Measurements from ENCODE around the gene CD74. TPM values are rescaled to one million over a fixed set of nuclear protein-coding genes. Genes with fewer than 3 reads are reported as not detected.

CD74 gene
- total RNA-seq, 1 donor from 2014 or later = 15.7 TPM

GRCh38 chr5:150357326-150358260 is 55.1 kb downstream of the CD74 start, which contains the start of gene TCOF1:
Gene TCOF1 (plus strand): TSS chr5:150357697. CDS start chr5:150357747, 50 bp downstream.
- Histone ChIP-seq H3K36me3 (ENCODE audit: insufficient read depth, low read length) (peaks cover 14% of the 10 kb centered on the region), H3K27me3 (ENCODE audit: insufficient read depth, low read length) (no peaks in the 10 kb centered on the region), H3K4me3 (ENCODE audit: insufficient read depth, low read depth, low read length) (peak within 1 kb of the TSS; percentile 81), H3K9ac (ENCODE audit: low read length) (peak within 1 kb of the TSS; percentile 88), H3K9me3 (ENCODE audit: insufficient read depth, low read depth, low read length) (no peaks in the 10 kb centered on the region), H2AFZ (ENCODE audit: low read depth, low read length) (peak within 1 kb of the TSS; percentile 87), H3K4me2 (ENCODE audit: low read length) (peak within 1 kb of the TSS; percentile 99), H4K20me1 (ENCODE audit: insufficient read depth, low read length) (peaks cover 18% of the 10 kb centered on the region), H3K4me1 (ENCODE audit: insufficient read depth, low read length) (peaks cover 5% of the 10 kb centered on the region), H3K79me2 (ENCODE audit: insufficient read depth, low read length) (peaks cover 37% of the 10 kb centered on the region), H3K27ac (ENCODE audit: low read depth, low read length) (peak within 1 kb of the TSS; percentile 53)
- peaks cover 9% of the 10 kb centered on the region for H3K36me3 Mint-ChIP-seq (ENCODE audit: low read depth, unreplicated experiment)
- FAIRE-seq (no peak), DNase-seq (ENCODE audit: low read depth) (peak; percentile 78)
- TF ChIP-seq CTCF (IDR thresholded peaks at IDR 0.05; ENCODE audit: insufficient read depth, low read depth, low read length) (no peak), EZH2 (IDR thresholded peaks at IDR 0.05; ENCODE audit: insufficient read depth, low read length) (no peak)
- H3K4me1 Mint-ChIP-seq (ENCODE audit: low read depth, unreplicated experiment) = peaks cover 8% of the 10 kb centered on the region
- H3K27ac Mint-ChIP-seq (ENCODE audit: unreplicated experiment) = peak within 1 kb of the TSS; percentile 92
- no peaks in the 10 kb centered on the region for H3K9me3 Mint-ChIP-seq (ENCODE audit: unreplicated experiment)
- H3K27me3 Mint-ChIP-seq (ENCODE audit: low read depth, unreplicated experiment) = peaks cover 3% of the 10 kb centered on the region
- H3K4me3 Mint-ChIP-seq (ENCODE audit: unreplicated experiment) = peak within 1 kb of the TSS; percentile 94

- H3K9me3 Mint-ChIP-seq (ENCODE audit: unreplicated experiment) = no peaks in the 10 kb centered on the region
- H3K9me3 ChIP-seq (ENCODE audit: insufficient read depth, low read depth, low read length) = no peaks in the 10 kb centered on the region
- DNase-seq (ENCODE audit: low read depth) (no peak), FAIRE-seq (no peak)
- H3K27ac ChIP-seq (ENCODE audit: low read depth, low read length) = no peak overlapping the region
- H3K27me3 ChIP-seq (ENCODE audit: insufficient read depth, low read length) = no peaks in the 10 kb centered on the region
- H4K20me1 ChIP-seq (ENCODE audit: insufficient read depth, low read length) = peaks cover 18% of the 10 kb centered on the region
- H3K4me3 Mint-ChIP-seq (ENCODE audit: unreplicated experiment) = peak overlapping the region; percentile 81
- peaks cover 5% of the 10 kb centered on the region for H3K4me1 ChIP-seq (ENCODE audit: insufficient read depth, low read length)
- H3K4me3 ChIP-seq (ENCODE audit: insufficient read depth, low read depth, low read length) = peak overlapping the region; percentile 81
- H3K4me2 ChIP-seq (ENCODE audit: low read length) = peak overlapping the region; percentile 99
- H3K36me3 ChIP-seq (ENCODE audit: insufficient read depth, low read length) = peaks cover 6% of the 10 kb centered on the region
- peaks cover 5% of the 10 kb centered on the region for H3K36me3 Mint-ChIP-seq (ENCODE audit: low read depth, unreplicated experiment)
- H2AFZ ChIP-seq (ENCODE audit: low read depth, low read length) = peak overlapping the region; percentile 83
- TF ChIP-seq CTCF (IDR thresholded peaks at IDR 0.05; ENCODE audit: insufficient read depth, low read depth, low read length) (no peak), EZH2 (IDR thresholded peaks at IDR 0.05; ENCODE audit: insufficient read depth, low read length) (no peak)
- peak overlapping the region; percentile 54 for H3K27ac Mint-ChIP-seq (ENCODE audit: unreplicated experiment)
- peaks cover 3% of the 10 kb centered on the region for H3K27me3 Mint-ChIP-seq (ENCODE audit: low read depth, unreplicated experiment)
- peaks cover 8% of the 10 kb centered on the region for H3K4me1 Mint-ChIP-seq (ENCODE audit: low read depth, unreplicated experiment)
- H3K9ac ChIP-seq (ENCODE audit: low read length) = peak overlapping the region; percentile 88
- peaks cover 37% of the 10 kb centered on the region for H3K79me2 ChIP-seq (ENCODE audit: insufficient read depth, low read length)
Measured at GRCh38 chr5:150356575-150357294, 56.0 kb downstream of the CD74 start.

All from astrocyte (in vitro differentiated cells and primary cell).